Small intestine (tissue), 7 donors: ENCODE measurements around the gene C1orf174. TPM values are rescaled to one million over a fixed set of nuclear protein-coding genes. Genes with fewer than 3 reads are reported as not detected.
A peak's percentile ranks its signal among the peaks of the same experiment; 100 is the strongest.

Experiments
- DNase-seq, 2 donors: peaks; one replicate each; pipeline versions ENCODE4 v3.0.0 to v3.0.0-alpha.2; 2013
- FAIRE-seq: peaks from 2 replicates; lab custom pipeline; 2012; peaks lifted over from hg19 to GRCh38; lab: Jason Lieb, UNC
- H3K27ac ChIP-seq, 3 donors: one replicate each; pipeline ENCODE4 v1.5.1; 2013; ENCODE audit warnings: low read length in 2 of 3, mild to moderate bottlenecking in 2 of 3, control low read depth in 1 of 3, inconsistent platforms in 1 of 3, low read depth in 1 of 3, moderate library complexity in 1 of 3
- H3K27me3 ChIP-seq, 3 donors: one replicate each; pipeline ENCODE4 v1.6.1; 2013; ENCODE audit warnings: low read length in 3 of 3, inconsistent platforms in 1 of 3; ENCODE audit not compliant: control insufficient read depth in 3 of 3, insufficient read depth in 3 of 3
- H3K36me3 ChIP-seq, 3 donors: one replicate each; pipeline ENCODE4 v1.6.1; 2013; ENCODE audit warnings: low read length in 3 of 3, inconsistent platforms in 1 of 3, low read depth in 1 of 3, mild to moderate bottlenecking in 1 of 3, moderate library complexity in 1 of 3; ENCODE audit not compliant: control insufficient read depth in 3 of 3, insufficient read depth in 2 of 3
- H3K4me1 ChIP-seq, 3 donors: one replicate each; pipeline ENCODE4 v1.6.1; 2013; ENCODE audit warnings: low read length in 2 of 3, inconsistent platforms in 1 of 3, low read depth in 1 of 3, mild to moderate bottlenecking in 1 of 3, moderate library complexity in 1 of 3; ENCODE audit not compliant: control insufficient read depth in 3 of 3, insufficient read depth in 2 of 3
- H3K4me3 ChIP-seq, 3 donors: one replicate each; pipeline ENCODE4 v1.5.1; 2013; ENCODE audit warnings: low read length in 3 of 3, control low read depth in 1 of 3, inconsistent platforms in 1 of 3, low read depth in 1 of 3, mild to moderate bottlenecking in 1 of 3, moderate library complexity in 1 of 3
- H3K9me3 ChIP-seq, 2 donors: one replicate each; pipeline ENCODE4 v1.6.1; 2013; ENCODE audit warnings: low read depth in 1 of 2, low read length in 1 of 2; ENCODE audit not compliant: control insufficient read depth in 2 of 2, insufficient read depth in 1 of 2
- WGBS, 3 donors: extraction: QIAGEN DNeasy Blood & Tissue Kit; methylation state at CpG; one replicate each; pipeline ENCODE4 v1.1.7; 2013; 5-methylcytosine and 5-hydroxymethylcytosine counted together
- polyA plus RNA-seq, 4 donors: library from polyadenylated mRNA; stranded (reverse) in 3 of 4; unstranded in 1 of 4; fragments of 200-250 nt in 3 of 4; fragments of 120-200 nt in 1 of 4; gene quantifications; one replicate each; pipeline versions ENCODE4 v1.2.1 to v1.2.3, GENCODE V29; 2013
- donor health status: healthy with polysubstance abuse.
- donor health status: control.
- donor health status: control.
- donor health status: Bipolar disorder and iron deficiency.
- donor health status: healthy.

C1orf174 gene
- polyA plus RNA-seq, 4 donors = 10.8 to 28.4 (median 19.6) TPM

DNA sequence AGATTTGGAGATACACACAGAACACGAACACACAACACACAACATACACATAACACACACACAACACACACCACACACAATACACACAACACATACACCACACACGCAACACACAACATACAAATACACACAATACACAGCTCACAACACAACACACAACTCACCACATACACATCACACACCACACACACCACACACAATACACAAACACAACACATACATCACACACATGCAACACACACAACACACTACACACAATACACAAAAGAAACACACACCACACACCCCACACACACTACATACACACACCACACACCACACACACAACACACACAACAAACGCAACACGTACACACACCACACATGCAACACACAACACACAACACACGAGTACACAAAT lies 29.1 kb upstream of the C1orf174 start:
- H3K4me1 ChIP-seq = no peaks in the 10 kb centered on the region
- no peaks in the 10 kb centered on the region for H3K36me3 ChIP-seq
- no peak overlapping the region for H3K27ac ChIP-seq
- H3K9me3 ChIP-seq = no peaks in the 10 kb centered on the region
- no peak for DNase-seq
- H3K27me3 ChIP-seq = no peaks in the 10 kb centered on the region
- H3K4me3 ChIP-seq = no peak overlapping the region
- FAIRE-seq = no peak
- 77 to 80% (median 79%) methylated on average over 5 of the region's 5 CpGs for WGBS, 3 donors

DNA sequence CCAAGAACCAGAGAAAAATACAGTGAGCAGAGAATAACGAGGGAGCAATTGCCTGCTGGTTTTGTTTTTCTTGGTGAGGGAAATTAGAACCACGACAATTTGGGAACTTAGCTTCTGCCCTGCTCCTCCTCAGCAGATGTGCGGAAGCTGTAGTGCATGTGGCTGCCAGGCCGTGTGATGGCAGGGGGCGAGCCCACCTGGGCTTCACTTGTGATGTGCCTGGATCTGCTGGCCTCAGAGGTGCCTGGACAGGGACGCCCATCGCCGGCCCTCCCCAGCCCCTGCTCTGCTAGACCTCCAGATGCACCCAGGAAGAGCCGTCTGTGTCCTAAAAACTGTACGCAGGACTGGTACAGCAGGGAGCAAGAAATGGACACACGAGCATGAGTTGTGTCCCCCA lies 28.5 kb upstream of the C1orf174 start:
- no peak overlapping the region for H3K4me3 ChIP-seq
- H3K4me1 ChIP-seq = no peaks in the 10 kb centered on the region
- H3K27ac ChIP-seq = no peak overlapping the region
- DNase-seq (peak in 1 of 2 donors; percentile 6), FAIRE-seq (no peak)
- H3K36me3 ChIP-seq = no peaks in the 10 kb centered on the region
- no peaks in the 10 kb centered on the region for H3K9me3 ChIP-seq
- H3K27me3 ChIP-seq = no peaks in the 10 kb centered on the region
- 48 to 57% (median 53%) methylated on average over 11 of the region's 11 CpGs for WGBS, 3 donors

DNA sequence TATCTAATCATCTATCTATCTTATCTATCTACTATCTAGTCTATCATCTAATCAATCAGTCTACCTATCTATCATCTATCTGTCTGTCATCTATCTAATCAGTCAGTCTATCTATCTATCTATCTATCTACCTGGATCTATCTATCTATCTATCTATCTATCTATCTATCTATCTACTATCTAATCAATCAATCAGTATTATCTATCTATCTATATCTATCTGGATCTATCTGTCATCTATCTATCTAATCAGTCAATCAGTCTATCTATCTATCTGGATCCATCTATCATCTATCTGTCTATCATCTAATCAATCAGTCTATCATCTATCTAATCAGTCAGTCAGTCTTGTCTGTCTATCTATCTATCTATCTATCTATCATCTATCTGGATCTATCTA lies 26.9 kb upstream of the C1orf174 start:
- H3K27ac ChIP-seq = no peak overlapping the region
- FAIRE-seq = no peak

DNA sequence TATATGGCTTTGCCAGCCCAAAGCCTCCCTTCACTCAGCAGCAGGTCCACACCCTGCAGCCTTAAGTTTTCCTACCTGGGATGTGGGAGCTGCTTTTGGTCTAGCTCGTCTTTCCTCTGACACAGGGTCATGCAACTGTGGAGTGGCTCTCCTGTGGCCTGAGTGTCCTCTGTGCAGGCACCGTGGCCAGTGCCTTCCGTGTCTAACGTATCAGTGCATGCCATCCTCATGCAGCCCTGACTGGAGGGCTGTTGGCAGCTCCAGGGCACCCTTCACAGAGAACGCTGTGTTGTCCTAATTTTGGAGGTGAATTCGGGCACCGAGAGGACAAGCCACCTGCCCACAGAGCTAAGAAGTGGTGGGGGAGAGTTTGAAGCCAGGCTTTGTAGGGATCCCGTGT lies 25.7 kb upstream of the C1orf174 start:
- WGBS, 3 donors = 80 to 84% (median 83%) methylated on average over 8 of the region's 8 CpGs
- no peaks in the 10 kb centered on the region for H3K27me3 ChIP-seq
- no peak for DNase-seq
- FAIRE-seq = no peak
- no peak overlapping the region for H3K27ac ChIP-seq
- no peaks in the 10 kb centered on the region for H3K36me3 ChIP-seq
- H3K4me3 ChIP-seq = no peak overlapping the region
- no peaks in the 10 kb centered on the region for H3K4me1 ChIP-seq
- H3K9me3 ChIP-seq = no peaks in the 10 kb centered on the region

More for the DNA sequence above, 26.9 kb upstream of the C1orf174 start:
- H3K27me3 ChIP-seq = no peaks in the 10 kb centered on the region
- H3K36me3 ChIP-seq = no peaks in the 10 kb centered on the region
- no peak overlapping the region for H3K4me3 ChIP-seq
- H3K9me3 ChIP-seq = no peaks in the 10 kb centered on the region
- no peaks in the 10 kb centered on the region for H3K4me1 ChIP-seq
- DNase-seq = no peak

DNA sequence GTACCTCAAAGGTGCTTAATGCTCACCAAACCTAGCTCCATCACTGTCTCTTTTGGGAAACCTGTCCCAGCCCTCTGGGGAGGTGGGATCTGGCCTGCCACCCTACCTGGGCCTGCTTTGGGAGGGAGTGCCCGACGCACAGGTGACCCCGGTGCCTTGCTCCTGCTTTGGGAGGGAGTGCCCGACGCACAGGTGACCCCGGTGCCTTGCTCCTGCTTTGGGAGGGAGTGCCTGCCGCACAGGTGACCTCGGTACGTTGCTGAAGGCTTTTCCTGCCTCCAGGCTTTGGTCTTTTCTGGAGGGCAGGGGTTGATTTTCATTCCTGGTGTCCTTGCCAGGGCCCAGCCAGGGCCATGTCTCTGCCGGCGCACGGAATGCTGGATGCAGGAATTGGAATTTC lies 25.2 kb upstream of the C1orf174 start:
- no peak overlapping the region for H3K4me3 ChIP-seq
- H3K36me3 ChIP-seq = no peaks in the 10 kb centered on the region
- no peaks in the 10 kb centered on the region for H3K4me1 ChIP-seq
- H3K27me3 ChIP-seq = no peaks in the 10 kb centered on the region
- DNase-seq (no peak), FAIRE-seq (no peak)
- H3K27ac ChIP-seq = no peak overlapping the region
- no peaks in the 10 kb centered on the region for H3K9me3 ChIP-seq
- whole genome bisulfite sequencing, 3 donors = 83 to 87% (median 85%) methylated on average over 12 of the region's 12 CpGs

DNA sequence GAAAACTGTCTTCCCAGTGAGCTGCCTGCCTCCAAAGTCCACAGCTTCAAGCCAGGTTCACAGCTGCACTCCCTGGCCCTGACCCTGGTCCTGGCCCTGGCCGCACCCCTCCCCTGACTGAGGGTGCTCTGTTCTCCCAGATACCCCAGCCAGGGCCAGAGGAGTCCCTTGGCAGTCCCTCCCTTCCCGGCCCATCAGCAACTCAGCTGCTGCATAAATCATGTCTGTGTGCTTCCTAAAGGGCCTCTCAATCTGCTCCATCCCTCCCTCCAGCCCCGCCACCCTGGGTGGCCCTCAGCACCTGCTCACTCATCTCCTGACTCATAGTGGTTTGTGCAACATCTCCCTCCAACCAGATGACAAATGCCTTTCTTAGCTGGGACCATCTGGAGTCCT lies 24.8 kb upstream of the C1orf174 start:
- H3K9me3 ChIP-seq = no peaks in the 10 kb centered on the region
- FAIRE-seq (no peak), DNase-seq (no peak)
- no peaks in the 10 kb centered on the region for H3K4me1 ChIP-seq
- no peak overlapping the region for H3K4me3 ChIP-seq
- no peak overlapping the region for H3K27ac ChIP-seq
- no peaks in the 10 kb centered on the region for H3K36me3 ChIP-seq
- H3K27me3 ChIP-seq = no peaks in the 10 kb centered on the region
- WGBS, 3 donors = 35 to 39% (median 37%) methylated on average over 3 of the region's 3 CpGs

DNA sequence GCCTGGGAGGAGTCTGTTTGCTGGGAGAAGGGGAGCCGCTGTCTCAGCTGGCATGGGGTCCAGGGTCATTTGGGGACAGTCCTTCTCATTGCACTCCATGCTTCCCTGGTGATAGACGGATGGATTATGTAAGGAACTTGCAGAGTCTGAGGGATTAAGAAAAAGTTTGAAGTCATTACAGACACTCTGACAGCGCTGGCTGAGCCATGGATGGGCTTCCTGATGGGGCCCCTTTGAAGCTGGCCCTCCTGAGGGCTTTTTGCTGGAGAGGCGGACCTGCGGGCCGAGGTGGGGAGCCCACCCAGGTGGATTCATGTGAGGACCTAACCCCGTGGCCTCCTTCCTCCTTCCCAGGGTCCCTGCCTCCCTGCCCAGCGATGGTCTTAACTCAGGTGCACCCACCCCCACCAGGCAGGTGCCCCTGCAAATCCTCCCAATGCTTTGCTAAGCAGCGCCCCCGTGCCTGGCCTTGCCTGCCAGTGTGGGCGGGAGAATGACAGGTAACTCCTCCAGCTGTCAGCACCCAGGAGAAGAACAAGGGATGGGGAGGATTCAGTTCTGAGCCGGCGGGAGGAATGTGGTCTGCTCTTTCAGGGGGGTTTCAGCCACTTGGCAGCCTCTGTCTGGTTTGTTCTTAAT lies 24.2 kb upstream of the C1orf174 start:
- no peak overlapping the region for H3K27ac ChIP-seq
- H3K4me3 ChIP-seq = no peak overlapping the region
- no peaks in the 10 kb centered on the region for H3K36me3 ChIP-seq
- WGBS, 3 donors = 43 to 47% (median 46%) methylated on average over 13 of the region's 13 CpGs
- no peaks in the 10 kb centered on the region for H3K4me1 ChIP-seq
- no peaks in the 10 kb centered on the region for H3K27me3 ChIP-seq
- FAIRE-seq (no peak), DNase-seq (no peak)
- H3K9me3 ChIP-seq = no peaks in the 10 kb centered on the region

DNA sequence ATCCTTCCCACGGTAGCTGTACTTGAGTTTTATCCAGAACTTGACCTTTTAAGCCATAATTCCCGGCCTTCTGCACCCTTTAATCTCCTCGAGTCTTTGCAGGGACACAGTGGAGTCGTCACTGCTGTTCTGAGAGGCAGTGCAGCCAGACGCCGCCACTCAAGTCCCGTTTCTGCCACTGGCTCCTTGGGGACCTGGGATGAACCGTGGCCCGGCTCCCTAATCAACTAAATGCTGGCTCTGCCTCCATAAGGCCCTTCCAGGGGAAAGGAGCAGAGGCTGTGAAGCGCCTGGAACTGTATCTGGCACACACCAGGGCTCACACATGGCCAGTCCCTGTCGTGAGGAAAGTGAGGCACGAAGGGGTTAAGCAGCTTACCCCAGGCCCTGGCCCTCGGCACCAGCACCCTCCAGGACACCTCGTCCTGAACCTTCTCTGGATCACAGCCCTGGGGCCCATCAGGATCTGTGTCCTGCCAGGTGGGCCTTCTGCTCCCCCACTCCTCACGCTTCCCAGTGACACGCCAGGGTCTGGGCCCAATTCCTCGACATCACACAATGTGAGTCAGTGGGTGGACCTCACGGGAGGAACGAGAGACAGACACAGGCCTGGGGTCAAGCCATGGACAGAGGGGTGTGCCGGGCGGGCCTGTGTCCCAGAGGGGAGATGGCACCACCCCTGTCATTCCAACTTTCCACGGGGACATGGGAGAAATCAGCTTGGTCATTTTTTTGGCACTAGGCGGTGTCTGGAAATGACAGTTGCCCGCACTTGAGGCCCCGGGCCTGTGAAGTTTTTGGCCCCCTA lies 23.5 kb upstream of the C1orf174 start:
- Histone ChIP-seq H3K27me3 (no peaks in the 10 kb centered on the region), H3K27ac (no peak overlapping the region), H3K9me3 (no peaks in the 10 kb centered on the region), H3K4me1 (no peaks in the 10 kb centered on the region), H3K36me3 (no peaks in the 10 kb centered on the region), H3K4me3 (no peak overlapping the region)
- WGBS, 3 donors = 74 to 77% (median 75%) methylated on average over 25 of the region's 25 CpGs
- DNase-seq (no peak), FAIRE-seq (no peak)
